PC-3 (cell line): ENCODE data around the gene COL6A1. TPM values are rescaled to one million over a fixed set of nuclear protein-coding genes. Genes with fewer than 3 reads are reported as not detected.

Experiments used
- ATAC-seq: fragments of 200-7000 bp; cut with Tn5 transposase; 2 replicates; pipeline ENCODE4 v1.9.1; 2020; ENCODE audit warnings: mild to moderate bottlenecking, moderate library complexity
- BruUV-seq: library from RNA; stranded (reverse); fragments of 400-500 nt; replicated peaks from 2 replicates; lab custom pipeline; 2021; lab: Mats Ljungman, UMichigan
- CTCF ChIA-PET: fragments of 300-600 bp; sonication (Branson Sonifier 250); formaldehyde crosslinking; loops from one replicate; lab custom pipeline; 2022; ENCODE audit warnings: antibody characterized with exemption; lab: Charles Lee
- POLR2A ChIA-PET: fragments of 300-600 bp; sonication (Branson Sonifier 250); formaldehyde crosslinking; loops from one replicate; lab custom pipeline; 2022; ENCODE audit warnings: antibody characterized with exemption; ENCODE audit not compliant: unreplicated experiment; lab: Charles Lee
- DNase-seq: peaks from one replicate; pipeline ENCODE4 v3.0.0-alpha.2; 2015
- H2AFZ ChIP-seq: fragments of 300-600 bp; sonication (generic); 2 replicates; pipeline ENCODE4 v1.6.0; 2016; ENCODE audit warnings: antibody characterized with exemption, low read length
- H3F3A ChIP-seq: fragments of 300-600 bp; sonication (generic); one replicate; pipeline ENCODE4 v1.6.0; 2017; ENCODE audit warnings: antibody characterized with exemption, low read length, control low read depth, mild to moderate bottlenecking; ENCODE audit not compliant: unreplicated experiment
- H3K27ac ChIP-seq: fragments of 300-600 bp; sonication (generic); 2 replicates; pipeline ENCODE4 v1.5.1; 2016; ENCODE audit warnings: mild to moderate bottlenecking, low read length
- H3K27me3 ChIP-seq: fragments of 300-600 bp; sonication (generic); 2 replicates; pipeline ENCODE4 v1.6.1; 2016; ENCODE audit warnings: low read length, mixed read lengths
- H3K36me3 ChIP-seq: fragments of 300-600 bp; sonication (generic); 2 replicates; pipeline ENCODE4 v1.6.1; 2016; ENCODE audit warnings: low read depth, mixed run types, low read length, mixed read lengths
- H3K4me1 ChIP-seq: fragments of 300-600 bp; sonication (generic); 2 replicates; pipeline ENCODE4 v1.5.1; 2016; ENCODE audit warnings: low read length; ENCODE audit not compliant: insufficient read depth
- H3K4me2 ChIP-seq: fragments of 300-600 bp; sonication (generic); 2 replicates; pipeline ENCODE4 v1.6.0; 2016; ENCODE audit warnings: low read length
- H3K4me3 ChIP-seq: fragments of 300-600 bp; sonication (generic); 2 replicates; pipeline ENCODE4 v1.5.1; 2016; ENCODE audit warnings: mild to moderate bottlenecking, low read length, mixed read lengths
- H3K79me2 ChIP-seq: fragments of 300-600 bp; sonication (generic); 2 replicates; pipeline ENCODE4 v1.6.1; 2017; ENCODE audit warnings: low read length, mixed read lengths
- H3K9ac ChIP-seq: fragments of 300-600 bp; sonication (generic); 2 replicates; pipeline ENCODE4 v1.6.0; 2016; ENCODE audit warnings: mild to moderate bottlenecking, low read length
- H3K9me2 ChIP-seq: fragments of 300-600 bp; sonication (generic); replicated peaks from 2 replicates; pipeline ENCODE4 v1.6.1; 2016; ENCODE audit warnings: mixed run types, low read length, mixed read lengths
- H3K9me3 ChIP-seq: fragments of 300-600 bp; sonication (generic); 2 replicates; pipeline ENCODE4 v1.6.1; 2016; ENCODE audit warnings: low read length, mixed read lengths
- H4K20me1 ChIP-seq: fragments of 300-600 bp; sonication (generic); 2 replicates; pipeline ENCODE4 v1.6.1; 2016; ENCODE audit warnings: low read length, mixed read lengths
- CTCF ChIP-seq: fragments of 300-600 bp; sonication (generic); conservative IDR thresholded peaks from 2 replicates; pipeline ENCODE4 v1.5.1; 2017; ENCODE audit warnings: antibody characterized with exemption, low read depth, mild to moderate bottlenecking, low read length
- EZH2 ChIP-seq: fragments of 300-600 bp; sonication (generic); IDR thresholded peaks from one replicate; pipeline ENCODE4 v1.6.1; 2017; ENCODE audit warnings: antibody characterized with exemption, mild to moderate bottlenecking, low read length; ENCODE audit not compliant: unreplicated experiment
- EZH2phosphoT487 ChIP-seq: fragments of 300-600 bp; sonication (generic); IDR thresholded peaks from 2 replicates; pipeline ENCODE4 v1.6.1; 2018; ENCODE audit warnings: mild to moderate bottlenecking, antibody characterized with exemption, low read length, borderline replicate concordance
- intact Hi-C: fragments of 100-400 bp; cut with micrococcal nuclease; formaldehyde crosslinking; loops from 2 replicates; pipeline ENCODE4 v1.9.0; 2023
- total RNA-seq: library from RNA; depleted of rRNA; stranded (reverse); fragments of >200 nt; gene quantifications from 2 replicates; pipeline ENCODE4 v1.2.3, GENCODE V29; 2014

Gene COL6A1
- total RNA-seq, 1 experiment from 2014 or later: 487 TPM

DNA sequence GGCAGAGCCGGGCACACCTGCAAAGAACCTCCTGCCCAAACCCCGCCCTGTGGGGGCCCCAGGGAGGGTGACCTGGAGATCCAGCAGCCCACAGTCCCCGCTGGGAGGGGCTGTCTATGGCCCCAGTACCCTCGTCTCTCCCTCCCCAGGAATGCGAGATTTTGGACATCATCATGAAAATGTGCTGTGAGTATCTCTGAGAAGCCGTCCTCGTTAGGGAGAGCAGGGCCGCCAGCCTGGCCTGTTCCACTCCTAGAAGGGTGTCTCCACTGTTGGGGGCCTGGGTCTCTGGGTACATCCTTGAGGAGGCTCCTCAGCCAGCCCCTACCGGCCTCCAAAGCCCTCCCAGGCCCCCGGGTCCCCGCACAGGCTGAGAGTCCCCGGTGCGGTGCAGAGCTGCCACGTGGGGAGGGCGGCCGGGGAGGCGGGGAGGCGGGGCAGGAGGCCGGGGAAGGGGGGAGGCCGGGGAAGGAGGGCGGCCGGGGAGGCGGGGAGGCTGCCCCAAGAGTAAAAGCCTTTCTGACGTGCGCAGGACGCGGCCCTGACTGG, 18.7 kb downstream of the COL6A1 start:
- no peaks in the 10 kb centered on the region for H3K79me2 ChIP-seq
- H3K9ac ChIP-seq: no peak overlapping the region
- H2AFZ ChIP-seq: no peak overlapping the region
- H4K20me1 ChIP-seq: peaks cover 4% of the 10 kb centered on the region; the same call in 1 of the 2 replicates
- no peak overlapping the region for H3K4me3 ChIP-seq
- ATAC-seq (no peak), DNase-seq (no peak)
- no peaks in the 10 kb centered on the region for H3K27me3 ChIP-seq
- no peaks in the 10 kb centered on the region for H3K9me3 ChIP-seq
- peaks cover 42% of the 10 kb centered on the region for H3K36me3 ChIP-seq
- BruUV-seq: no TSS peak
- intact Hi-C loops: no loop called here
- H3K27ac ChIP-seq: no peak overlapping the region
- ChIA-PET CTCF (no interaction called here), POLR2A (interaction anchor here (0.5 to 0.6 kb wide), 2 partner anchors 19 to 61 kb away, joined by 3 to 8 read pairs; no protein-coding TSS in a partner anchor)
- H3K4me2 ChIP-seq: no peak overlapping the region
- H3K9me2 ChIP-seq: no peaks in the 10 kb centered on the region
- H3K4me1 ChIP-seq: peaks cover 6% of the 10 kb centered on the region
- TF ChIP-seq EZH2 (no peak), CTCF (no peak)
- H3F3A ChIP-seq: no peaks in the 10 kb centered on the region

- CTCF ChIA-PET: no interaction called here
Measured at GRCh38 chr21:46000731-46001641, 19.4 kb downstream of the COL6A1 start.

More at GRCh38 chr21:46000731-46001641, 19.4 kb downstream of the COL6A1 start:
- peaks cover 42% of the 10 kb centered on the region for H3K36me3 ChIP-seq
- H4K20me1 ChIP-seq: peaks cover 2% of the 10 kb centered on the region; the same call in 1 of the 2 replicates
- no peak overlapping the region for H3K9ac ChIP-seq
- no peaks in the 10 kb centered on the region for H3F3A ChIP-seq
- no peak overlapping the region for H2AFZ ChIP-seq
- H3K79me2 ChIP-seq: no peaks in the 10 kb centered on the region
- intact Hi-C loops: no loop called here
- no peak overlapping the region for H3K27ac ChIP-seq
- 0 out of 2 replicates have a peak, but pooled peaks have one; percentile 11 for ATAC-seq
- no peaks in the 10 kb centered on the region for H3K9me2 ChIP-seq
- TF ChIP-seq EZH2phosphoT487 (no peak), EZH2 (no peak), CTCF (no peak)
- H3K4me2 ChIP-seq: no peak overlapping the region
- H3K4me3 ChIP-seq: no peak overlapping the region
- DNase-seq: no peak
- no peaks in the 10 kb centered on the region for H3K27me3 ChIP-seq
- no peaks in the 10 kb centered on the region for H3K4me1 ChIP-seq
- no peaks in the 10 kb centered on the region for H3K9me3 ChIP-seq
- POLR2A ChIA-PET: no interaction called here
- no TSS peak for BruUV-seq
